Glutamatergic neuron (in vitro differentiated cells): ENCODE results near the gene HIPK2. TPM values are rescaled to one million over a fixed set of nuclear protein-coding genes. Genes with fewer than 3 reads are reported as not detected.

Experiments used
- DNase-seq: peaks from one replicate; pipeline ENCODE4 v3.0.0; 2022
- H3K27ac Mint-ChIP-seq: one replicate; pipeline ENCODE4 v1.8.0; 2020; ENCODE audit warnings: mild to moderate bottlenecking, mixed read lengths, inconsistent platforms; ENCODE audit not compliant: unreplicated experiment
- H3K27me3 Mint-ChIP-seq: one replicate; pipeline ENCODE4 v1.8.0; 2020; ENCODE audit warnings: mild to moderate bottlenecking, moderate library complexity, mixed read lengths, inconsistent platforms; ENCODE audit not compliant: unreplicated experiment
- H3K36me3 Mint-ChIP-seq: one replicate; pipeline ENCODE4 v1.8.0; 2020; ENCODE audit warnings: mild to moderate bottlenecking, mixed read lengths, inconsistent platforms; ENCODE audit not compliant: unreplicated experiment
- H3K4me1 Mint-ChIP-seq: one replicate; pipeline ENCODE4 v1.8.0; 2020; ENCODE audit warnings: mild to moderate bottlenecking, low read depth, mixed read lengths, inconsistent platforms; ENCODE audit not compliant: unreplicated experiment
- H3K4me3 Mint-ChIP-seq: one replicate; pipeline ENCODE4 v1.8.0; 2020; ENCODE audit warnings: mild to moderate bottlenecking, mixed read lengths, inconsistent platforms; ENCODE audit not compliant: unreplicated experiment
- H3K9me3 Mint-ChIP-seq: one replicate; pipeline ENCODE4 v1.8.0; 2020; ENCODE audit warnings: mild to moderate bottlenecking, moderate library complexity, mixed read lengths, inconsistent platforms; ENCODE audit not compliant: unreplicated experiment
- total RNA-seq: library from RNA; stranded (reverse); fragmentation: NEBNext Ultra II Directional; extraction: Animal tissue kit (Norgen Biotek cat#: 25700); gene quantifications from one replicate; pipeline ENCODE4 v1.2.1, GENCODE V29; 2021; ENCODE audit not compliant: unreplicated experiment
- TF ChIP-seq, protein P1 (sequence below): fragments of 200-600 bp; sonication (generic); IDR thresholded peaks from one replicate; pipeline ENCODE4 v1.5.0; 2021; ENCODE audit not compliant: partially characterized antibody, unreplicated experiment

The HIPK2 gene
- total RNA-seq, 1 donor from 2014 or later, result 36.9 TPM

DNA sequence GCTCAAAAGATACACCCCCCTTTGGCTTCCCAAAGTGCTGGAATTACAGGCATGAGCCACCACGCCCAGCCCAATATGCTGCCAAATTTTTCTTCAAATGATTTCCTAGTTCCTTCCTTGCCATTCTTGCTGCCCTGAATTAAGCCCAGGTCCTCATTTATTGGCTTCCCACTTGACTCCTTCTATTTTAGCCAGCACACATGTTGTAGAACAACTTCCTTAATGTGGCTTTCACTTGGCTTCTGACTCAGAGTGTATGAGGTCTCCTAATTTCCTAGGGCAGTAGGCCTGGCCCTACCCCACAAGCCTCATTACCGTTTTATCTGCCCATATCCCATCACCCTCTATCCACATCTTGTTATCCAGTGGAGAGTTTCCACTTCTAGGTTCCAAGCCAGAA, 21.8 kb upstream of the HIPK2 start:
- H3K4me1 Mint-ChIP-seq, result no peaks in the 10 kb centered on the region
- TF ChIP-seq, protein P1, sequence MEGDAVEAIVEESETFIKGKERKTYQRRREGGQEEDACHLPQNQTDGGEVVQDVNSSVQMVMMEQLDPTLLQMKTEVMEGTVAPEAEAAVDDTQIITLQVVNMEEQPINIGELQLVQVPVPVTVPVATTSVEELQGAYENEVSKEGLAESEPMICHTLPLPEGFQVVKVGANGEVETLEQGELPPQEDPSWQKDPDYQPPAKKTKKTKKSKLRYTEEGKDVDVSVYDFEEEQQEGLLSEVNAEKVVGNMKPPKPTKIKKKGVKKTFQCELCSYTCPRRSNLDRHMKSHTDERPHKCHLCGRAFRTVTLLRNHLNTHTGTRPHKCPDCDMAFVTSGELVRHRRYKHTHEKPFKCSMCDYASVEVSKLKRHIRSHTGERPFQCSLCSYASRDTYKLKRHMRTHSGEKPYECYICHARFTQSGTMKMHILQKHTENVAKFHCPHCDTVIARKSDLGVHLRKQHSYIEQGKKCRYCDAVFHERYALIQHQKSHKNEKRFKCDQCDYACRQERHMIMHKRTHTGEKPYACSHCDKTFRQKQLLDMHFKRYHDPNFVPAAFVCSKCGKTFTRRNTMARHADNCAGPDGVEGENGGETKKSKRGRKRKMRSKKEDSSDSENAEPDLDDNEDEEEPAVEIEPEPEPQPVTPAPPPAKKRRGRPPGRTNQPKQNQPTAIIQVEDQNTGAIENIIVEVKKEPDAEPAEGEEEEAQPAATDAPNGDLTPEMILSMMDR, result no peak
- H3K4me3 Mint-ChIP-seq, result no peak overlapping the region
- peaks cover 11% of the 10 kb centered on the region for H3K9me3 Mint-ChIP-seq
- no peak overlapping the region for H3K27ac Mint-ChIP-seq
- DNase-seq, result no peak
- peaks cover 3% of the 10 kb centered on the region for H3K27me3 Mint-ChIP-seq
- peaks cover 16% of the 10 kb centered on the region for H3K36me3 Mint-ChIP-seq

DNA sequence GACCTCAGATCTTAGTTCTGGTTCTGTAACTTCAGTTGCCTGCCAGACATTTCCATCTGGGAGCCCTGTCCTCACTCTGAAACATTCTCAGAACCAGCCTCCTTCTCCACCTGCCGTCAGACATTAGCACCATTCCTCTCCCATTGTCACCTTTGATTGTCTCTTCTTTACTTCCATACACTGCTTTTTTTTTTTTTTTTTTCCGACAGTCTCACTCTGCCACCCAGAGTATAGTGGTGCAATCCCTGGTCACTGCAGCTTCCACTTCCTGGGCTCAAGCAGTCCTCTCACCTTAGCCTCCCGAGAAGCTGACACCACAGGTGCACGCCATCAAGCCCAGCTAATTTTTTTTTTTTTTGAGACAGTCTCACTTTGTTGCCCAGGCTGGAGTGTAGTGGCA, 21.1 kb upstream of the HIPK2 start:
- no peaks in the 10 kb centered on the region for H3K4me1 Mint-ChIP-seq
- H3K4me3 Mint-ChIP-seq, result no peak overlapping the region
- peaks cover 15% of the 10 kb centered on the region for H3K36me3 Mint-ChIP-seq
- no peak overlapping the region for H3K27ac Mint-ChIP-seq
- DNase-seq, result no peak
- H3K27me3 Mint-ChIP-seq, result peaks cover 3% of the 10 kb centered on the region
- H3K9me3 Mint-ChIP-seq, result peaks cover 11% of the 10 kb centered on the region
- TF ChIP-seq, protein P1, result no peak

DNA sequence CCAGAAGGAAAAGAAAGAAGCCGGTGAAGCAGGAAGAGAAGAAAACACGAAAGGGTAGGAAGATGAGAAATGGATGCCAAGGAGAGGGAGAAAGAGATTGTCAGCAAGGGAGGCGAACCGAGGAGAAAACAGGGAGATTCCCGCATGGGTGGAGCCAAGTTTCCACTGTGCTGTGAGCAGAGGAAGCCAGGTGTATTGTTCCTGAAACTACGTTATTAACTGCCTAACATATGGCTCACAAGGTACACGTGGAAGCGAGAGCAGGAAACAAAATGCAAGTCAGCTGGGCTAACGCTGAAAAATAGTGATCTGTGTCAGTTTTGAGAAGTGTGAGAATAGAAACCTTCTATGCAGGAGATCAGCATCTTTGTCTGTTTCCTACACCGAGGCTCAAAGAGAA, 20.4 kb upstream of the HIPK2 start:
- TF ChIP-seq, protein P1, result no peak
- Mint-ChIP-seq H3K36me3 (peaks cover 14% of the 10 kb centered on the region), H3K9me3 (peaks cover 11% of the 10 kb centered on the region), H3K4me1 (no peaks in the 10 kb centered on the region), H3K4me3 (no peak overlapping the region), H3K27me3 (peaks cover 3% of the 10 kb centered on the region), H3K27ac (no peak overlapping the region)
- DNase-seq, result no peak

DNA sequence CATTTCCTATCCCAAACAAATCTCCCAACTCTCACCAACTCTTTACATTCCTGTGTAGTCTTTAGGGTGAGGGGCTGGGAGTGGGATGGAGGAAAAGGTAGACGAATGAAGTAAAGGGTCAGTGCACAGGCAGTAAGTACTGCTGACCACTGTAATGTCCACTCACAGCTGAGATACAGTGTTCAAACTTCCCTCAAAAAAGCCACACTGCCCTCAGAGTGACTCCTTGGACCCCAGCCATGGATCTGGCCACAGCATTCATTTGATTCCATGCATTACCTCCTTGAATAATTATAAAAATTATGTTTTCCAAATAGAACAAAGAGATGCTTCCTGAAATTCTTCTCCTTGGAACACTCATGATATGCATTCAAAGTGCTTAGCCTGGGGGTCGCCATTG, 19.8 kb upstream of the HIPK2 start:
- no peaks in the 10 kb centered on the region for H3K4me1 Mint-ChIP-seq
- TF ChIP-seq, protein P1, result no peak
- peaks cover 5% of the 10 kb centered on the region for H3K9me3 Mint-ChIP-seq
- H3K27ac Mint-ChIP-seq, result no peak overlapping the region
- H3K36me3 Mint-ChIP-seq, result peaks cover 8% of the 10 kb centered on the region
- H3K27me3 Mint-ChIP-seq, result peaks cover 3% of the 10 kb centered on the region
- no peak overlapping the region for H3K4me3 Mint-ChIP-seq
- DNase-seq, result no peak

GRCh38 chr7:139791316-139791715, 13.5 kb upstream of the HIPK2 start:
- DNase-seq, result no peak
- Mint-ChIP-seq H3K36me3 (peaks cover 5% of the 10 kb centered on the region), H3K9me3 (peaks cover 2% of the 10 kb centered on the region), H3K27me3 (no peaks in the 10 kb centered on the region), H3K4me3 (no peak overlapping the region), H3K4me1 (no peaks in the 10 kb centered on the region), H3K27ac (no peak overlapping the region)
- TF ChIP-seq, protein P1, result no peak
